Body of pancreas (tissue), 4 donors: Measurements from ENCODE around the gene RBBP9. TPM values are rescaled to one million over a fixed set of nuclear protein-coding genes. Genes with fewer than 3 reads are reported as not detected.

Experiments used
- ATAC-seq: fragments of 150-250 bp; one replicate; pipeline ENCODE4 v1.9.1; 2016
- DNase-seq, 4 donors: peaks; one replicate each; pipeline ENCODE4 v3.0.0-alpha.2; 2019
- H3K27ac ChIP-seq, 4 donors: fragments of 200-600 bp; sonication (generic); 1 replicate in 3 of 4; 2 replicates in 1 of 4; pipeline versions ENCODE4 v1.5.1 to v1.6.1; 2016 to 2019; ENCODE audit warnings: mild to moderate bottlenecking in 1 of 4, mixed read lengths in 1 of 4, moderate library complexity in 1 of 4
- H3K27me3 ChIP-seq, 2 donors: fragments of 200-600 bp; sonication (generic); one replicate each; pipeline ENCODE4 v1.6.0; 2016; ENCODE audit warnings: mild to moderate bottlenecking in 1 of 2
- H3K36me3 ChIP-seq, 2 donors: fragments of 200-600 bp; sonication (generic); replicated peaks in 1 of 2; 2 replicates each; pipeline ENCODE4 v1.5.1; 2016; ENCODE audit warnings: low read depth in 2 of 2; ENCODE audit not compliant: insufficient read depth in 1 of 2
- H3K4me1 ChIP-seq: fragments of 200-600 bp; sonication (generic); one replicate; pipeline ENCODE4 v1.6.0; 2016
- H3K4me3 ChIP-seq, 2 donors: fragments of 200-600 bp; sonication (generic); 1 replicate in 1 of 2; 2 replicates in 1 of 2; pipeline ENCODE4 v1.5.1; 2016 to 2019
- H3K9me3 ChIP-seq, 3 donors: fragments of 200-600 bp; sonication (generic); 1 replicate in 2 of 3; 2 replicates in 1 of 3; pipeline ENCODE4 v1.5.1; 2016
- POLR2A ChIP-seq, 3 donors: fragments of 450-650 bp; IDR thresholded peaks; one replicate each; pipeline ENCODE4 v1.6.1; 2016; ENCODE audit warnings: antibody characterized with exemption in 3 of 3, mild to moderate bottlenecking in 2 of 3
- WGBS, 2 donors: methylation state at CpG; one replicate each; pipeline ENCODE4 v1.1.5; 2017; 5-methylcytosine and 5-hydroxymethylcytosine counted together
- intact Hi-C: fragments of 100-400 bp; cut with DNase I; formaldehyde crosslinking; loops from one replicate; pipeline ENCODE4 v1.15.1; 2023
- total RNA-seq, 2 donors: library from RNA; depleted of rRNA; stranded (reverse); fragments of >200 nt; gene quantifications; one replicate each; pipeline ENCODE4 v1.1.0, GENCODE V29; 2016
- TF ChIP-seq, protein P1 (sequence below), 7 experiments: fragments of 450-650 bp in 4 of 7; fragments of 200-600 bp in 3 of 7; sonication (generic) in 3 of 7; IDR thresholded peaks; one replicate each; pipeline ENCODE4 v1.5.1; 2016 to 2019; ENCODE audit warnings: antibody characterized with exemption in 7 of 7

RBBP9 gene
- total RNA-seq, 2 donors from 2014 or later = 6.6 to 8.3 TPM

DNA sequence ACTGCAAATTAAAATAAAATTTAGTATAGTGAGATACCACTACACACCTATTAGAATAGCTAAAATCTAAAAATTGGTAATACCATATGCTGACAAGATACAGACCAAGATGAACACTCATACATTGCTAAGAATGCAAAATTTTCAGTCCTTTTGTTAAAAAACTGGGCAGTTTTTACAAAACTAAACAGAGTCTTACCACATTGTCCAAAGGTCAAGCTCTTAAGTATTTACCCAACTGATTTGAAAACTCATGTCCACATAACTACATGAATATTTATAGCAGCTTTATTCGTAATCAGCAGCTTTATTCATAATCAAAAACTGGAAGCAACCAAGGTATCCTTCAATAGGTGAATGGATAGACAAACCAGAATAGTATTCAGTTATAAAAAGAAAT, 19.8 kb downstream of the RBBP9 start:
- peaks cover 0 to 18% of the 10 kb centered on the region in 2 donors for H3K36me3 ChIP-seq
- DNase-seq = no peak
- 42 to 50% methylated on average over 1 of the region's 1 CpG for WGBS, 2 donors

DNA sequence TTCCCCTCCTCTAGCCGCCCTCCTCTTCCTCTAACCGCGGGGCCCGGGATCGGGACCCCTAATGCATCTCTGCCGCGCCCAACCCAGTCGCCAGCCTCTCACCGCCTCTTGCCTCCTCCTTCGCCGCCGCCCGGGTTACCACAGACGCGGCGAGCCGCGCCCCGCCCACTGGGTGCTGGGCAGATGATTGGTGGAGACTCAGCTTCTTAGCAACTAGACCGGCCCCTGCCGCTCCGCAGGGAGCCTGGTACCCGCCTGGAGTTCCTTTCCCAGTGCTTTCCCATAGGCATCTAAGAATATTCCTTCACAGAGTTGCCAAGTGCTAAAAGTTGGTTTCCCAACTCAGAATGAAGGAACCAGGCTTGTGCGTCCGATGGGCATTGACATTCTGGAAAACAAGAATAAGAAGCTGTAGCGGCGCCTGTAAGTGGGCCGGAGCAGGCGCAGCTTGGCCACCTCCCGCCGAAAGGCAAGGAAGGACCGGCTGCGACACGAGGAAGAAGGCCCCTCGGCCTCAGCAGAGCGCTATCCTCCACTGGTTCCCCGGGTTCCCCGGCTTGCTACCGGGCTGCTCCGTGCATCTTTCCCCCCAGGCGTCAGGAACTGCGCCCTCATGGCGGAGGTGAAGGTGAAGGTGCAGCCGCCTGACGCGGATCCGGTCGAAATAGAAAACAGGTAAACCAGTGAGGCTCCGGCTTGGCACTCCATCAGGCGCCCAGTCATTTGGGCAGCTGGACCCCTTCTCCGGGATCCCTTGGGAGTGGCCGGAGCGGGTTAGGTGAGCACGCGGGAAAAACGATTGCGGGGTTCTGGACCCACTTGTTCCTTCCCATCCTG, 29.9 kb downstream of the RBBP9 start, which contains the start of the genes DZANK1 and POLR3F:
DZANK1 (minus strand) TSS at position 137 of the 837 bp plus-strand sequence. CDS start 1,672 bp downstream, outside the sequence.
POLR3F (plus strand) TSS at position 497 of the 837 bp plus-strand sequence; CDS start at position 614, 117 bp downstream.
- ATAC-seq = peak; percentile 100

More for the DNA sequence above, 19.8 kb downstream of the RBBP9 start:
- ATAC-seq = no peak
- Histone ChIP-seq H3K27ac (no peak overlapping the region), H3K4me1 (peaks cover 9% of the 10 kb centered on the region), H3K27me3 (no peaks in the 10 kb centered on the region), H3K9me3 (no peaks in the 10 kb centered on the region), H3K4me3 (no peak overlapping the region)
- intact Hi-C loops = no loop called here
- TF ChIP-seq, protein P1, sequence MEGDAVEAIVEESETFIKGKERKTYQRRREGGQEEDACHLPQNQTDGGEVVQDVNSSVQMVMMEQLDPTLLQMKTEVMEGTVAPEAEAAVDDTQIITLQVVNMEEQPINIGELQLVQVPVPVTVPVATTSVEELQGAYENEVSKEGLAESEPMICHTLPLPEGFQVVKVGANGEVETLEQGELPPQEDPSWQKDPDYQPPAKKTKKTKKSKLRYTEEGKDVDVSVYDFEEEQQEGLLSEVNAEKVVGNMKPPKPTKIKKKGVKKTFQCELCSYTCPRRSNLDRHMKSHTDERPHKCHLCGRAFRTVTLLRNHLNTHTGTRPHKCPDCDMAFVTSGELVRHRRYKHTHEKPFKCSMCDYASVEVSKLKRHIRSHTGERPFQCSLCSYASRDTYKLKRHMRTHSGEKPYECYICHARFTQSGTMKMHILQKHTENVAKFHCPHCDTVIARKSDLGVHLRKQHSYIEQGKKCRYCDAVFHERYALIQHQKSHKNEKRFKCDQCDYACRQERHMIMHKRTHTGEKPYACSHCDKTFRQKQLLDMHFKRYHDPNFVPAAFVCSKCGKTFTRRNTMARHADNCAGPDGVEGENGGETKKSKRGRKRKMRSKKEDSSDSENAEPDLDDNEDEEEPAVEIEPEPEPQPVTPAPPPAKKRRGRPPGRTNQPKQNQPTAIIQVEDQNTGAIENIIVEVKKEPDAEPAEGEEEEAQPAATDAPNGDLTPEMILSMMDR (IDR thresholded peaks at IDR 0.05) = no peak
- no peak for TF ChIP-seq POLR2A (IDR thresholded peaks at IDR 0.05)

DNA sequence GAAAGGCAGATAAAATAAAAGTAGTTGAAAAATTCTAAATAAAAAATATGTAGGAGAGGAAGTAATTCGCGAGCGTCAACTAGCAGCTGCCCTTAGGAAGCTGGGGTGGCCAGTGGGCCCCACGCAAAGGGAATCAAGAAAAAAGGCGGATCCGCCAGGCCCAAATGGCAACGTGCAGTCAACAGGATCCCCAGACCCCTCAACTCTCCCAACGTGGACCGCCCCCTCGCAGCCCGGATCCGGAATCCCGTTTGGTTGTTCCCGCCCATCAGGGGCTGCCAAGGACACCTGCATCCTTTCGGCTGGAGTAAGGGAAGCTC, 30.5 kb downstream of the RBBP9 start:
- intact Hi-C loops = no loop called here
- Histone ChIP-seq H3K4me3 (peak overlapping the region; percentile 51 to 91), H3K27me3 (no peaks in the 10 kb centered on the region), H3K9me3 (no peaks in the 10 kb centered on the region), H3K36me3 (no peaks in the 10 kb centered on the region), H3K4me1 (peaks cover 17% of the 10 kb centered on the region), H3K27ac (peak overlapping the region in 3 of 4 donors; percentile 81 to 95 (median 94))
- TF ChIP-seq, protein P1 (IDR thresholded peaks at IDR 0.05) = no peak
- TF ChIP-seq POLR2A (IDR thresholded peaks at IDR 0.05) = no peak
- DNase-seq = no peak
- 0 to 1% methylated on average over 9 to 15 of the region's 15 CpGs for WGBS, 2 donors
- ATAC-seq = peak; percentile 45

More for the DNA sequence above, 29.9 kb downstream of the RBBP9 start, which contains the start of the genes DZANK1 and POLR3F:
- Histone ChIP-seq H3K4me1 (peaks cover 17% of the 10 kb centered on the region), H3K27me3 (no peaks in the 10 kb centered on the region), H3K36me3 (no peaks in the 10 kb centered on the region), H3K4me3 (peak within 1 kb of the TSS; percentile 51 to 91), H3K27ac (peak within 1 kb of the TSS; percentile 81 to 95 (median 90)), H3K9me3 (no peaks in the 10 kb centered on the region)
- peak; percentile 93 to 97 (median 96) for DNase-seq
- WGBS, 2 donors = 0 to 1% methylated on average over 26 to 57 of the region's 57 CpGs
- intact Hi-C loops = no loop called here
- TF ChIP-seq, protein P1 (IDR thresholded peaks at IDR 0.05) = no peak
- peak; percentile 8 to 76 (median 65) for TF ChIP-seq POLR2A (IDR thresholded peaks at IDR 0.05)

DNA sequence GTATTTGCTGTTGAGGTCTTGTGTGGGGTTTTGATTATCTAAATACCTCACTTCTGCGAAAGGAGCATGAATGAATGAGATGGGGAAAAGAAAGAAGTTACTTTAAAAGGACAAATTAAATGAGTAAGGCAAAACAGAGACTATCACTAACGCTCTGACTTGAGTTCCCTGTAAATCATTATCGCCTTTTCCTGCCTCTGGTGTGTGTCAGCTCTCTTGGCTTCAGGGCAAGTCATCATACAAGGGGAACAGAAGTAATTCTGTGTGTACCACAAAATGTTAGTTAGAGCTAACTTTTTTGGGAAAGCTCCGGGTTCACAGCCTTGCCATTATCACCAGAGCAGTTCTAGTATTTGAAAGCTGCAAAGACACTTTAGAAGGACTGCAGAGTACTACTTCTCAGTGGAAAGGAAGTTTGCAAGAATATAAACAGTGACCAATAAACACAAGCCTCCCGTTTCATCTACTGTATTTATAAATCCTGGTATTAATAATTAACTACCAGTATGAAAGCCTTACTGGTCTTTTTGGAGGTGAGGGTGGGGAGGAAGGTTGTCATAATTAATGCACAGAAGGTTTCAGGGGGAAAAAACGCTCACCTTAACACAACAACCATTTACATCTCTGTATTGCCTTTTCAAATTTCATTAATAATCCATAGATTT, 31.4 kb downstream of the RBBP9 start:
- ATAC-seq = no peak

More for the DNA sequence above, 31.4 kb downstream of the RBBP9 start:
- Histone ChIP-seq H3K9me3 (no peaks in the 10 kb centered on the region), H3K27me3 (no peaks in the 10 kb centered on the region), H3K4me3 (no peak overlapping the region), H3K36me3 (no peaks in the 10 kb centered on the region), H3K4me1 (peaks cover 17% of the 10 kb centered on the region), H3K27ac (no peak overlapping the region)
- DNase-seq = no peak
- TF ChIP-seq, protein P1 (IDR thresholded peaks at IDR 0.05) = no peak
- no peak for TF ChIP-seq POLR2A (IDR thresholded peaks at IDR 0.05)
- intact Hi-C loops = no loop called here
- 33 to 36% methylated on average over 6 of the region's 6 CpGs for WGBS, 2 donors
